Pancreas (tissue), 10 donors: ENCODE measurements around the gene SOWAHA. TPM values are rescaled to one million over a fixed set of nuclear protein-coding genes. Genes with fewer than 3 reads are reported as not detected.

Experiments used
- ATAC-seq, 4 donors: fragments of 200-7000 bp; cut with Tn5 transposase; one replicate each; pipeline versions ENCODE4 v1.8.0 to v1.9.1; 2020; ENCODE audit warnings: mild to moderate bottlenecking in 4 of 4, moderate library complexity in 4 of 4
- DNase-seq, 6 donors: peaks; one replicate each; pipeline ENCODE4 v3.0.0-alpha.2; 2020
- FAIRE-seq: peaks from 2 replicates; lab custom pipeline; 2012; peaks lifted over from hg19 to GRCh38; lab: Jason Lieb, UNC
- H3K27ac ChIP-seq, 4 donors: fragments of 200-600 bp; sonication (generic); 1 replicate in 3 of 4; 2 replicates in 1 of 4; pipeline versions ENCODE4 v1.5.0 to v1.8.0; 2020
- H3K27me3 ChIP-seq, 4 donors: fragments of 200-600 bp; one replicate each; pipeline ENCODE4 v1.8.0; 2021
- H3K36me3 ChIP-seq, 3 donors: fragments of 200-600 bp; sonication (generic) in 1 of 3; one replicate each; pipeline versions ENCODE4 v1.5.0 to v1.8.0; 2020 to 2021
- H3K4me1 ChIP-seq, 3 donors: fragments of 200-600 bp; one replicate each; pipeline ENCODE4 v1.8.0; 2021
- H3K4me3 ChIP-seq, 4 donors: fragments of 200-600 bp; sonication (generic) in 2 of 4; one replicate each; pipeline versions ENCODE4 v1.5.0 to v1.8.0; 2020 to 2021
- H3K9me3 ChIP-seq, 4 donors: fragments of 200-600 bp; one replicate each; pipeline ENCODE4 v1.8.0; 2021
- CTCF ChIP-seq, 4 donors: fragments of 200-600 bp; sonication (generic) in 3 of 4; IDR thresholded peaks; one replicate each; pipeline versions ENCODE4 v1.5.0 to v1.8.0; 2021; ENCODE audit warnings: antibody characterized with exemption in 4 of 4
- WGBS, 2 donors: extraction: QIAGEN DNeasy Blood & Tissue Kit; methylation state at CpG; one replicate each; pipeline ENCODE4 v1.1.7; 2013; 5-methylcytosine and 5-hydroxymethylcytosine counted together
- intact Hi-C, 3 donors: fragments of 100-400 bp; cut with DNase I; formaldehyde crosslinking; loops; one replicate each; pipeline versions ENCODE4 v1.11.1 to v1.14.2; 2022
- polyA plus RNA-seq, 2 donors: library from polyadenylated mRNA; stranded (reverse); fragments of 200-250 nt; gene quantifications; one replicate each; pipeline ENCODE4 v1.2.3, GENCODE V29; 2013
- total RNA-seq, 6 donors: library from RNA; stranded (reverse); fragmentation: NEBNext Ultra II Directional in 4 of 6; extraction: Animal tissue kit (Norgen Biotek cat#: 25700) in 4 of 6; gene quantifications; one replicate each; pipeline versions ENCODE4 v1.2.1 to v1.2.4, GENCODE V29; 2021 to 2023
- donor health status: healthy with polysubstance abuse.
- donor health status: DM: no; HTN: no; CAD: no; lungs with moderate emphysema.
- donor health status: DM: no; HTN: no; CAD: no.
- donor health status: control.
- donor health status: control.
- donor health status: Bipolar disorder and iron deficiency.
- donor health status: DM: yes; HTN: yes; CAD: no.
- donor health status: DM: no; HTN: no; CAD: no.
- donor health status: DM: no; HTN: no; CAD: no.
- donor health status: DM: yes; HTN: yes; CAD: no.

The SOWAHA gene
- total RNA-seq: 1 to 10 TPM; 1.5 to 2.8 (median 1.9) TPM
- polyA plus RNA-seq: 1 to 10 TPM; 1.4 to 5.0 TPM

- intact Hi-C loops: no loop called here
- ATAC-seq: peak; percentile 69 to 78 (median 75)
- Histone ChIP-seq H3K27ac (peak within 1 kb of the TSS in 3 of 4 donors; percentile 1 to 46 (median 41)), H3K9me3 (no peaks in the 10 kb centered on the region), H3K36me3 (no peaks in the 10 kb centered on the region), H3K4me1 (peaks cover 8 to 14% (median 10%) of the 10 kb centered on the region in 3 donors), H3K4me3 (peak within 1 kb of the TSS; percentile 31 to 57 (median 46)), H3K27me3 (no peaks in the 10 kb centered on the region)
- WGBS, 2 donors: 1 to 4% methylated on average over 25 to 68 of the region's 68 CpGs
- no peak for FAIRE-seq
- peak; percentile 46 to 83 (median 60) for DNase-seq
- TF ChIP-seq CTCF (IDR thresholded peaks at IDR 0.05): no peak
Measured at GRCh38 chr5:132812781-132813598, at the start of gene SOWAHA. Gene SOWAHA, plus strand, starts transcription at chr5:132813302. Its CDS starts 320 bp downstream, at chr5:132813622.

GRCh38 chr5:132764051-132764450 lies 49.1 kb upstream of the SOWAHA start:
- DNase-seq (peak in 1 of 6 donors; percentile 38), FAIRE-seq (no peak), ATAC-seq (no peak)
- intact Hi-C loops: no loop called here
- H3K4me1 ChIP-seq: no peaks in the 10 kb centered on the region
- no peak for TF ChIP-seq CTCF (IDR thresholded peaks at IDR 0.05)
- 89 to 94% methylated on average over 10 of the region's 10 CpGs for WGBS, 2 donors
- H3K36me3 ChIP-seq: peaks cover 0 to 32% (median 0%) of the 10 kb centered on the region in 3 donors
- no peak overlapping the region for H3K27ac ChIP-seq
- no peaks in the 10 kb centered on the region for H3K9me3 ChIP-seq
- H3K4me3 ChIP-seq: no peak overlapping the region
- H3K27me3 ChIP-seq: no peaks in the 10 kb centered on the region

- Histone ChIP-seq H3K36me3 (peaks cover 0 to 29% (median 0%) of the 10 kb centered on the region in 3 donors), H3K27ac (no peak overlapping the region), H3K4me3 (no peak overlapping the region), H3K27me3 (no peaks in the 10 kb centered on the region), H3K4me1 (no peaks in the 10 kb centered on the region), H3K9me3 (no peaks in the 10 kb centered on the region)
- 92 to 93% methylated on average over 7 of the region's 7 CpGs for WGBS, 2 donors
- no peak for ATAC-seq
- intact Hi-C loops: no loop called here
- no peak for FAIRE-seq
- TF ChIP-seq CTCF (IDR thresholded peaks at IDR 0.05): no peak
- DNase-seq: peak in 1 of 6 donors; percentile 41
Measured at GRCh38 chr5:132764671-132765238, 48.3 kb upstream of the SOWAHA start.

GRCh38 chr5:132765311-132766019 lies 47.6 kb upstream of the SOWAHA start:
- WGBS, 2 donors: 89 to 90% methylated on average over 12 of the region's 12 CpGs

More at GRCh38 chr5:132765311-132766019, 47.6 kb upstream of the SOWAHA start:
- ATAC-seq (no peak), DNase-seq (peak in 1 of 6 donors; percentile 45), FAIRE-seq (no peak)
- Histone ChIP-seq H3K9me3 (no peaks in the 10 kb centered on the region), H3K27me3 (no peaks in the 10 kb centered on the region), H3K27ac (no peak overlapping the region), H3K36me3 (peaks cover 0 to 26% (median 0%) of the 10 kb centered on the region in 3 donors), H3K4me3 (no peak overlapping the region), H3K4me1 (no peaks in the 10 kb centered on the region)
- intact Hi-C loops: no loop called here
- no peak for TF ChIP-seq CTCF (IDR thresholded peaks at IDR 0.05)
